ENCODE data around the gene NR1D2. TPM values are rescaled to one million over a fixed set of nuclear protein-coding genes. Genes with fewer than 3 reads are reported as not detected.

The NR1D2 gene
- polyA plus RNA-seq, 3 donors: 4.1 to 5.4 (median 5.3) TPM

GRCh38 chr3:24012589-24013269 is 67.6 kb downstream of the NR1D2 start:
- intact Hi-C loops (cut with micrococcal nuclease): no loop called here
- no peak for DNase-seq
- Mint-ChIP-seq H3K36me3 (no peaks in the 10 kb centered on the region), H3K4me3 (no peak overlapping the region), H3K4me1 (no peaks in the 10 kb centered on the region), H3K27ac (no peak overlapping the region), H3K9me3 (peaks cover 0 to 2% (median 0%) of the 10 kb centered on the region in 7 donors), H3K27me3 (ENCODE audit: low read depth in 3 of 3) (peaks cover 0 to 3% (median 0%) of the 10 kb centered on the region in 3 donors)
- H4K20me1 ChIP-seq (ENCODE audit: insufficient read depth, low read length): no peaks in the 10 kb centered on the region
- no peaks in the 10 kb centered on the region for H3K9me3 ChIP-seq (replicated peaks in 1 of 2; ENCODE audit: control insufficient read depth in 1 of 2, insufficient read depth in 1 of 2, low read length in 2 of 2)
- no peaks in the 10 kb centered on the region for H3K4me1 ChIP-seq (ENCODE audit: control insufficient read depth in 1 of 2, insufficient read depth in 2 of 2, low read length in 2 of 2)
- H3K9ac ChIP-seq (ENCODE audit: insufficient read depth, low read length, poor library complexity, severe bottlenecking): no peak overlapping the region
- no peaks in the 10 kb centered on the region for H3K79me2 ChIP-seq (ENCODE audit: insufficient read depth, low read length)
- no peaks in the 10 kb centered on the region for H3K27me3 ChIP-seq (ENCODE audit: control insufficient read depth in 2 of 2, insufficient read depth in 2 of 2, low read length in 2 of 2)
- no peak overlapping the region for H3K4me2 ChIP-seq (replicated peaks; ENCODE audit: extremely low read depth, low read length, poor library complexity, severe bottlenecking)
- H2AFZ ChIP-seq (ENCODE audit: insufficient read depth, low read depth, low read length, poor library complexity, severe bottlenecking): no peak overlapping the region
- H3K4me3 ChIP-seq (replicated peaks in 1 of 3; ENCODE audit: low read depth in 2 of 3, low read length in 3 of 3): no peak overlapping the region
- H3K36me3 ChIP-seq (replicated peaks in 1 of 2; ENCODE audit: control insufficient read depth in 1 of 2, insufficient read depth in 2 of 2, low read length in 2 of 2): no peaks in the 10 kb centered on the region
- TF ChIP-seq CTCF (IDR thresholded peaks at IDR 0.05): no peak
- no peak overlapping the region for H3K27ac ChIP-seq (ENCODE audit: low read depth in 1 of 2, low read length in 2 of 2)
- WGBS (ENCODE audit: insufficient coverage): 0% methylated on average over 1 of the region's 2 CpGs

GRCh38 chr3:24017305-24017704 is 72.2 kb downstream of the NR1D2 start:
- no peaks in the 10 kb centered on the region for H3K9me3 ChIP-seq (replicated peaks in 1 of 2; ENCODE audit: control insufficient read depth in 1 of 2, insufficient read depth in 1 of 2, low read length in 2 of 2)
- no peaks in the 10 kb centered on the region for H3K36me3 ChIP-seq (replicated peaks in 1 of 2; ENCODE audit: control insufficient read depth in 1 of 2, insufficient read depth in 2 of 2, low read length in 2 of 2)
- no peak for TF ChIP-seq CTCF (IDR thresholded peaks at IDR 0.05)
- peaks cover 0 to under 1% (median 0%) of the 10 kb centered on the region in 3 donors for H3K27me3 Mint-ChIP-seq (ENCODE audit: low read depth in 3 of 3)
- no peak overlapping the region for H3K4me2 ChIP-seq (replicated peaks; ENCODE audit: extremely low read depth, low read length, poor library complexity, severe bottlenecking)
- no peak overlapping the region for H3K27ac Mint-ChIP-seq
- H4K20me1 ChIP-seq (ENCODE audit: insufficient read depth, low read length): no peaks in the 10 kb centered on the region
- intact Hi-C loops (cut with micrococcal nuclease): no loop called here
- peaks cover 0 to 4% (median 0%) of the 10 kb centered on the region in 7 donors for H3K9me3 Mint-ChIP-seq
- no peak overlapping the region for H3K4me3 Mint-ChIP-seq
- H2AFZ ChIP-seq (ENCODE audit: insufficient read depth, low read depth, low read length, poor library complexity, severe bottlenecking): no peak overlapping the region
- no peaks in the 10 kb centered on the region for H3K36me3 Mint-ChIP-seq
- H3K9ac ChIP-seq (ENCODE audit: insufficient read depth, low read length, poor library complexity, severe bottlenecking): no peak overlapping the region
- DNase-seq: no peak
- H3K4me1 Mint-ChIP-seq: no peaks in the 10 kb centered on the region
- H3K27me3 ChIP-seq (ENCODE audit: control insufficient read depth in 2 of 2, insufficient read depth in 2 of 2, low read length in 2 of 2): no peaks in the 10 kb centered on the region
- no peak overlapping the region for H3K4me3 ChIP-seq (replicated peaks in 1 of 3; ENCODE audit: low read depth in 2 of 3, low read length in 3 of 3)
- no peaks in the 10 kb centered on the region for H3K79me2 ChIP-seq (ENCODE audit: insufficient read depth, low read length)
- H3K4me1 ChIP-seq (ENCODE audit: control insufficient read depth in 1 of 2, insufficient read depth in 2 of 2, low read length in 2 of 2): no peaks in the 10 kb centered on the region
- no peak overlapping the region for H3K27ac ChIP-seq (ENCODE audit: low read depth in 1 of 2, low read length in 2 of 2)
